ENCODE results near the gene BTBD19.
"Not testable (repeated sequence)": the region's sequence is repeated elsewhere in the genome, so short reads cannot be mapped to it uniquely, and the experiment has no call there.

Gene BTBD19

GRCh38 chr1:44808063-44808937, at the start of gene BTBD19:
TSS of gene BTBD19 (plus strand) at chr1:44808523. CDS start at chr1:44808821, 298 bp downstream.
- peaks cover 43% of the 10 kb centered on the region for H3K36me3 ChIP-seq (replicated peaks)
- H3K27ac ChIP-seq, result peak within 1 kb of the TSS; percentile 99
- in situ Hi-C loops (cut with HindIII; ENCODE audit: low pct_ligation_motif_present, low sequenced_read_pairs), result no loop called here
- peak within 1 kb of the TSS; percentile 50 for H3K4me3 ChIP-seq (ENCODE audit: low read depth, low read length)
- no peaks in the 10 kb centered on the region for H3K27me3 ChIP-seq (replicated peaks)
- no peak for TF ChIP-seq CTCF (IDR thresholded peaks at IDR 0.05; ENCODE audit: low read depth, low read length, missing control alignments)
- peak; percentile 88 for DNase-seq

- no peak for DNase-seq
- Histone ChIP-seq H3K36me3 (replicated peaks) (peaks cover 9% of the 10 kb centered on the region), H3K27me3 (replicated peaks) (no peaks in the 10 kb centered on the region), H3K4me3 (ENCODE audit: low read depth, low read length) (no peak overlapping the region), H3K27ac (no peak overlapping the region)
- in situ Hi-C loops (cut with HindIII; ENCODE audit: low pct_ligation_motif_present, low sequenced_read_pairs), result no loop called here
- no peak for TF ChIP-seq CTCF (IDR thresholded peaks at IDR 0.05; ENCODE audit: low read depth, low read length, missing control alignments)
Measured at GRCh38 chr1:44759077-44759476, 49.2 kb upstream of the BTBD19 start.

GRCh38 chr1:44760876-44761275, 47.4 kb upstream of the BTBD19 start:
- H3K27me3 ChIP-seq (replicated peaks), result no peaks in the 10 kb centered on the region
- TF ChIP-seq CTCF (IDR thresholded peaks at IDR 0.05; ENCODE audit: low read depth, low read length, missing control alignments), result no peak

GRCh38 chr1:44766421-44766820, 41.9 kb upstream of the BTBD19 start:
- H3K36me3 ChIP-seq (replicated peaks); H3K4me3 ChIP-seq (ENCODE audit: low read depth, low read length); H3K27ac ChIP-seq; H3K27me3 ChIP-seq (replicated peaks); in situ Hi-C loops (cut with HindIII; ENCODE audit: low pct_ligation_motif_present, low sequenced_read_pairs); DNase-seq: not testable (repeated sequence)

More at GRCh38 chr1:44760876-44761275, 47.4 kb upstream of the BTBD19 start:
- no peak overlapping the region for H3K4me3 ChIP-seq (ENCODE audit: low read depth, low read length)
- no peak for DNase-seq
- H3K27ac ChIP-seq, result no peak overlapping the region
- peaks cover 3% of the 10 kb centered on the region for H3K36me3 ChIP-seq (replicated peaks)
- in situ Hi-C loops (cut with HindIII; ENCODE audit: low pct_ligation_motif_present, low sequenced_read_pairs), result no loop called here

GRCh38 chr1:44775078-44775929, 33.0 kb upstream of the BTBD19 start, which contains the start of gene RPS8:
TSS of gene RPS8 (plus strand) at chr1:44775540. CDS start at chr1:44775597, 57 bp downstream.
- TF ChIP-seq CTCF (IDR thresholded peaks at IDR 0.05; ENCODE audit: low read depth, low read length, missing control alignments), result no peak
- DNase-seq, result peak; percentile 93
- no peaks in the 10 kb centered on the region for H3K27me3 ChIP-seq (replicated peaks)
- peak within 1 kb of the TSS; percentile 95 for H3K4me3 ChIP-seq (ENCODE audit: low read depth, low read length)
- peaks cover 41% of the 10 kb centered on the region for H3K36me3 ChIP-seq (replicated peaks)
- peak within 1 kb of the TSS; percentile 95 for H3K27ac ChIP-seq
- in situ Hi-C loops (cut with HindIII; ENCODE audit: low pct_ligation_motif_present, low sequenced_read_pairs), result no loop called here
